Activated naive CD8-positive, alpha-beta T cell treated with anti-CD3 and anti-CD28 coated beads, Interleukin-2, amount 50 U/mL, for 24 hours (primary cell): ENCODE results near the gene SPRED1.

ENCODE experiments used
- ATAC-seq: fragments of 150-1000 bp; cut with Tn5 transposase; one replicate; pipeline ENCODE4 v1.10.0; 2021
- DNase-seq: peaks from one replicate; pipeline ENCODE4 v3.0.0; 2021
- H3K27ac Mint-ChIP-seq: one replicate; pipeline ENCODE4 v1.8.0; 2021; ENCODE audit warnings: mild to moderate bottlenecking, mixed read lengths
- H3K27me3 Mint-ChIP-seq: one replicate; pipeline ENCODE4 v1.8.0; 2021; ENCODE audit warnings: mixed read lengths
- H3K36me3 Mint-ChIP-seq: one replicate; pipeline ENCODE4 v1.8.0; 2021; ENCODE audit warnings: low read depth, mixed read lengths
- H3K4me1 Mint-ChIP-seq: one replicate; pipeline ENCODE4 v1.8.0; 2021; ENCODE audit warnings: mixed read lengths
- H3K4me3 Mint-ChIP-seq: one replicate; pipeline ENCODE4 v1.8.0; 2021; ENCODE audit warnings: mild to moderate bottlenecking, moderate library complexity, mixed read lengths
- H3K9me3 Mint-ChIP-seq: one replicate; pipeline ENCODE4 v1.8.0; 2021; ENCODE audit warnings: mixed read lengths

The SPRED1 gene

GRCh38 chr15:38325648-38325990 lies 73.0 kb downstream of the SPRED1 start:
- H3K4me3 Mint-ChIP-seq, result no peak overlapping the region
- no peaks in the 10 kb centered on the region for H3K27me3 Mint-ChIP-seq
- H3K9me3 Mint-ChIP-seq, result no peaks in the 10 kb centered on the region
- ATAC-seq (no peak), DNase-seq (no peak)
- H3K36me3 Mint-ChIP-seq, result peaks cover 1% of the 10 kb centered on the region
- H3K27ac Mint-ChIP-seq, result no peak overlapping the region
- H3K4me1 Mint-ChIP-seq, result no peaks in the 10 kb centered on the region

- DNase-seq, result no peak
- no peaks in the 10 kb centered on the region for H3K27me3 Mint-ChIP-seq
- H3K4me3 Mint-ChIP-seq, result no peak overlapping the region
- H3K36me3 Mint-ChIP-seq, result no peaks in the 10 kb centered on the region
- ATAC-seq, result no peak
- H3K9me3 Mint-ChIP-seq, result no peaks in the 10 kb centered on the region
- H3K4me1 Mint-ChIP-seq, result no peaks in the 10 kb centered on the region
- H3K27ac Mint-ChIP-seq, result no peak overlapping the region
These were observed 80.1 kb downstream of the SPRED1 start for GRCh38 chr15:38332711-38333110.

GRCh38 chr15:38335116-38335515 lies 82.5 kb downstream of the SPRED1 start:
- DNase-seq (no peak), ATAC-seq (no peak)
- H3K4me3 Mint-ChIP-seq, result no peak overlapping the region
- H3K27me3 Mint-ChIP-seq, result no peaks in the 10 kb centered on the region
- H3K27ac Mint-ChIP-seq, result no peak overlapping the region
- H3K4me1 Mint-ChIP-seq, result no peaks in the 10 kb centered on the region
- no peaks in the 10 kb centered on the region for H3K9me3 Mint-ChIP-seq
- H3K36me3 Mint-ChIP-seq, result no peaks in the 10 kb centered on the region

- Mint-ChIP-seq H3K27ac (no peak overlapping the region), H3K4me1 (no peaks in the 10 kb centered on the region), H3K27me3 (peaks cover 1% of the 10 kb centered on the region), H3K9me3 (no peaks in the 10 kb centered on the region), H3K36me3 (no peaks in the 10 kb centered on the region), H3K4me3 (no peak overlapping the region)
- DNase-seq, result no peak
- ATAC-seq, result no peak
These were observed 91.7 kb downstream of the SPRED1 start for GRCh38 chr15:38344351-38344750.

- Mint-ChIP-seq H3K27ac (no peak overlapping the region), H3K4me1 (no peaks in the 10 kb centered on the region), H3K9me3 (no peaks in the 10 kb centered on the region), H3K36me3 (peaks cover 1% of the 10 kb centered on the region), H3K27me3 (no peaks in the 10 kb centered on the region), H3K4me3 (no peak overlapping the region)
- ATAC-seq, result no peak
- DNase-seq, result no peak
These were observed 96.6 kb downstream of the SPRED1 start for GRCh38 chr15:38349251-38349650.

GRCh38 chr15:38351466-38351865 lies 98.8 kb downstream of the SPRED1 start:
- Mint-ChIP-seq H3K4me3 (no peak overlapping the region), H3K27ac (no peak overlapping the region), H3K36me3 (peaks cover 1% of the 10 kb centered on the region), H3K9me3 (no peaks in the 10 kb centered on the region), H3K4me1 (no peaks in the 10 kb centered on the region), H3K27me3 (no peaks in the 10 kb centered on the region)
- DNase-seq (no peak), ATAC-seq (no peak)

- H3K4me3 Mint-ChIP-seq, result no peak overlapping the region
These were observed 101.8 kb downstream of the SPRED1 start for GRCh38 chr15:38354315-38354929.

GRCh38 chr15:38362355-38362754 lies 109.7 kb downstream of the SPRED1 start:
- H3K27me3 Mint-ChIP-seq, result peaks cover 17% of the 10 kb centered on the region
- no peaks in the 10 kb centered on the region for H3K36me3 Mint-ChIP-seq
- no peak for DNase-seq
- no peak for ATAC-seq
- H3K27ac Mint-ChIP-seq, result no peak overlapping the region
- no peaks in the 10 kb centered on the region for H3K9me3 Mint-ChIP-seq
- H3K4me3 Mint-ChIP-seq, result no peak overlapping the region
- H3K4me1 Mint-ChIP-seq, result no peaks in the 10 kb centered on the region

More at GRCh38 chr15:38354315-38354929, 101.8 kb downstream of the SPRED1 start:
- no peaks in the 10 kb centered on the region for H3K9me3 Mint-ChIP-seq
- ATAC-seq (no peak), DNase-seq (peak; percentile 42)
- H3K27ac Mint-ChIP-seq, result no peak overlapping the region
- H3K27me3 Mint-ChIP-seq, result peaks cover 2% of the 10 kb centered on the region
- no peaks in the 10 kb centered on the region for H3K4me1 Mint-ChIP-seq
- peaks cover 1% of the 10 kb centered on the region for H3K36me3 Mint-ChIP-seq

GRCh38 chr15:38367476-38367875 lies 114.8 kb downstream of the SPRED1 start:
- Mint-ChIP-seq H3K27me3 (peaks cover 15% of the 10 kb centered on the region), H3K27ac (no peak overlapping the region), H3K4me3 (no peak overlapping the region), H3K4me1 (no peaks in the 10 kb centered on the region), H3K9me3 (no peaks in the 10 kb centered on the region), H3K36me3 (no peaks in the 10 kb centered on the region)
- no peak for ATAC-seq
- no peak for DNase-seq

GRCh38 chr15:38369936-38370478 lies 117.4 kb downstream of the SPRED1 start:
- no peak for ATAC-seq
- Mint-ChIP-seq H3K36me3 (no peaks in the 10 kb centered on the region), H3K9me3 (no peaks in the 10 kb centered on the region), H3K4me1 (no peaks in the 10 kb centered on the region), H3K27me3 (peaks cover 10% of the 10 kb centered on the region), H3K4me3 (no peak overlapping the region), H3K27ac (no peak overlapping the region)
- no peak for DNase-seq

- Mint-ChIP-seq H3K27ac (no peak overlapping the region), H3K4me3 (no peak overlapping the region), H3K4me1 (no peaks in the 10 kb centered on the region), H3K9me3 (no peaks in the 10 kb centered on the region), H3K27me3 (peaks cover 10% of the 10 kb centered on the region), H3K36me3 (no peaks in the 10 kb centered on the region)
- no peak for ATAC-seq
- no peak for DNase-seq
These were observed 120.4 kb downstream of the SPRED1 start for GRCh38 chr15:38373016-38373415.

- Mint-ChIP-seq H3K27ac (no peak overlapping the region), H3K4me1 (no peaks in the 10 kb centered on the region), H3K36me3 (no peaks in the 10 kb centered on the region), H3K4me3 (no peak overlapping the region), H3K27me3 (peaks cover 9% of the 10 kb centered on the region), H3K9me3 (no peaks in the 10 kb centered on the region)
- DNase-seq (no peak), ATAC-seq (no peak)
These were observed 121.4 kb downstream of the SPRED1 start for GRCh38 chr15:38374029-38374428.

- no peaks in the 10 kb centered on the region for H3K36me3 Mint-ChIP-seq
- no peak for ATAC-seq
- peaks cover 13% of the 10 kb centered on the region for H3K27me3 Mint-ChIP-seq
- no peaks in the 10 kb centered on the region for H3K9me3 Mint-ChIP-seq
- DNase-seq, result no peak
- H3K4me3 Mint-ChIP-seq, result no peak overlapping the region
- H3K4me1 Mint-ChIP-seq, result no peaks in the 10 kb centered on the region
- H3K27ac Mint-ChIP-seq, result no peak overlapping the region
These were observed 121.9 kb downstream of the SPRED1 start for GRCh38 chr15:38374556-38374955.

- H3K27ac Mint-ChIP-seq, result no peak overlapping the region
- no peak for ATAC-seq
- no peaks in the 10 kb centered on the region for H3K4me1 Mint-ChIP-seq
- no peak overlapping the region for H3K4me3 Mint-ChIP-seq
- peaks cover 22% of the 10 kb centered on the region for H3K27me3 Mint-ChIP-seq
- no peak for DNase-seq
- H3K36me3 Mint-ChIP-seq, result no peaks in the 10 kb centered on the region
- no peaks in the 10 kb centered on the region for H3K9me3 Mint-ChIP-seq
These were observed 123.4 kb downstream of the SPRED1 start for GRCh38 chr15:38376081-38376480.

- H3K27ac Mint-ChIP-seq, result no peak overlapping the region
- DNase-seq (no peak), ATAC-seq (no peak)
- H3K9me3 Mint-ChIP-seq, result no peaks in the 10 kb centered on the region
- no peak overlapping the region for H3K4me3 Mint-ChIP-seq
- H3K4me1 Mint-ChIP-seq, result no peaks in the 10 kb centered on the region
- H3K27me3 Mint-ChIP-seq, result peaks cover 28% of the 10 kb centered on the region
- no peaks in the 10 kb centered on the region for H3K36me3 Mint-ChIP-seq
These were observed 125.0 kb downstream of the SPRED1 start for GRCh38 chr15:38377636-38378035.

- no peak overlapping the region for H3K4me3 Mint-ChIP-seq
- no peaks in the 10 kb centered on the region for H3K36me3 Mint-ChIP-seq
- no peaks in the 10 kb centered on the region for H3K4me1 Mint-ChIP-seq
- ATAC-seq (no peak), DNase-seq (no peak)
- H3K27me3 Mint-ChIP-seq, result peaks cover 28% of the 10 kb centered on the region
- H3K27ac Mint-ChIP-seq, result no peak overlapping the region
- no peaks in the 10 kb centered on the region for H3K9me3 Mint-ChIP-seq
These were observed 125.5 kb downstream of the SPRED1 start for GRCh38 chr15:38378161-38378560.
